ENCODE results near the gene DSG3.

Gene DSG3

DNA sequence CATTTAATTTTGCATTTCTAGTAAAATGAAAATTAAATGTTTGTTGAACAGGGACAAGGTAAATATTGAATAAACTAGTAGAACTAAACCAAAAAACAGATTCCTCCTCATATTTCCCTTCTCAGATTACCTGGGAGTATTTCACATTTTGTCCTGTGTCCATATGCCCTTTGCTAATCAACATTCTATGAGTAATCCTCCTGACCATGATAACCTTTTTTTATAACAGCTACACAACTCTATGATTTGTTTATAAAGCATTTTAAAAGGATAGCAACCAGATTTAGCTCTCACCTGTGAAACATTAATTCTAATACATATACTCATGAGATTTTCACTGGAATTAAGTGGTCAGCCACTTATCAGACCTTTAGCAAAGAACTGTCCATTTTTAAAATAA lies 43.3 kb downstream of the DSG3 start:
- no peak for TF ChIP-seq POLR2AphosphoS5 (IDR thresholded peaks at IDR 0.05; ENCODE audit: low read depth, low read length)
- TF ChIP-seq FOXP2 (optimal IDR thresholded peaks at IDR 0.05; ENCODE audit: borderline replicate concordance, extremely low read depth, extremely low read length, insufficient read depth), result no peak
- TF ChIP-seq, protein P1, sequence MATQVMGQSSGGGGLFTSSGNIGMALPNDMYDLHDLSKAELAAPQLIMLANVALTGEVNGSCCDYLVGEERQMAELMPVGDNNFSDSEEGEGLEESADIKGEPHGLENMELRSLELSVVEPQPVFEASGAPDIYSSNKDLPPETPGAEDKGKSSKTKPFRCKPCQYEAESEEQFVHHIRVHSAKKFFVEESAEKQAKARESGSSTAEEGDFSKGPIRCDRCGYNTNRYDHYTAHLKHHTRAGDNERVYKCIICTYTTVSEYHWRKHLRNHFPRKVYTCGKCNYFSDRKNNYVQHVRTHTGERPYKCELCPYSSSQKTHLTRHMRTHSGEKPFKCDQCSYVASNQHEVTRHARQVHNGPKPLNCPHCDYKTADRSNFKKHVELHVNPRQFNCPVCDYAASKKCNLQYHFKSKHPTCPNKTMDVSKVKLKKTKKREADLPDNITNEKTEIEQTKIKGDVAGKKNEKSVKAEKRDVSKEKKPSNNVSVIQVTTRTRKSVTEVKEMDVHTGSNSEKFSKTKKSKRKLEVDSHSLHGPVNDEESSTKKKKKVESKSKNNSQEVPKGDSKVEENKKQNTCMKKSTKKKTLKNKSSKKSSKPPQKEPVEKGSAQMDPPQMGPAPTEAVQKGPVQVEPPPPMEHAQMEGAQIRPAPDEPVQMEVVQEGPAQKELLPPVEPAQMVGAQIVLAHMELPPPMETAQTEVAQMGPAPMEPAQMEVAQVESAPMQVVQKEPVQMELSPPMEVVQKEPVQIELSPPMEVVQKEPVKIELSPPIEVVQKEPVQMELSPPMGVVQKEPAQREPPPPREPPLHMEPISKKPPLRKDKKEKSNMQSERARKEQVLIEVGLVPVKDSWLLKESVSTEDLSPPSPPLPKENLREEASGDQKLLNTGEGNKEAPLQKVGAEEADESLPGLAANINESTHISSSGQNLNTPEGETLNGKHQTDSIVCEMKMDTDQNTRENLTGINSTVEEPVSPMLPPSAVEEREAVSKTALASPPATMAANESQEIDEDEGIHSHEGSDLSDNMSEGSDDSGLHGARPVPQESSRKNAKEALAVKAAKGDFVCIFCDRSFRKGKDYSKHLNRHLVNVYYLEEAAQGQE (IDR thresholded peaks at IDR 0.05; ENCODE audit: insufficient read depth in 1 of 2, low read depth in 2 of 2, low read length in 2 of 2), result no peak
- no peak for TF ChIP-seq SIN3A (IDR thresholded peaks at IDR 0.05; ENCODE audit: borderline replicate concordance, insufficient read depth, low read length)
- no peak for TF ChIP-seq TAF1 (IDR thresholded peaks at IDR 0.05; ENCODE audit: borderline replicate concordance, insufficient read depth, low read length)

DNA sequence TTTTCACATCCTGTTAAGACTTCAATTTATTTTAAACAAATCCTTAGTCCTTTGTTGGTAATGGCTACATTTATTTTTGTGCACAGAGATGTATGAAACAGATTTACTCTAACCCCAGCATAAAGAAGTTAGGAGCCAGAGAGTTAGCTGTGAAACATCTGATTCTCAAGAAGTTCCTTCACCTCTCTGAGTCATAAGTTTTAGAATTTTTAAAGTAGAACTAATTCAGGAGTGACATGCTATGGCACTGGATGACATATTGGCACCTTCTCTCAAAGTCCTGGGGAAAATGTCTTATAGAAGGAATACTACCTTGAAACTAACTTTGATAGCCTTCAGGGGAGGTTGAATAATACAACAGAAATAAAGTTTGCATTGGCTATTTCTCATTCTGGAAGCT lies 44.0 kb downstream of the DSG3 start:
- TF ChIP-seq POLR2AphosphoS5 (IDR thresholded peaks at IDR 0.05; ENCODE audit: low read depth, low read length) (no peak), TAF1 (IDR thresholded peaks at IDR 0.05; ENCODE audit: borderline replicate concordance, insufficient read depth, low read length) (no peak), FOXP2 (optimal IDR thresholded peaks at IDR 0.05; ENCODE audit: borderline replicate concordance, extremely low read depth, extremely low read length, insufficient read depth) (no peak), SIN3A (IDR thresholded peaks at IDR 0.05; ENCODE audit: borderline replicate concordance, insufficient read depth, low read length) (no peak)
- TF ChIP-seq, protein P1 (IDR thresholded peaks at IDR 0.05; ENCODE audit: insufficient read depth in 1 of 2, low read depth in 2 of 2, low read length in 2 of 2), result no peak

DNA sequence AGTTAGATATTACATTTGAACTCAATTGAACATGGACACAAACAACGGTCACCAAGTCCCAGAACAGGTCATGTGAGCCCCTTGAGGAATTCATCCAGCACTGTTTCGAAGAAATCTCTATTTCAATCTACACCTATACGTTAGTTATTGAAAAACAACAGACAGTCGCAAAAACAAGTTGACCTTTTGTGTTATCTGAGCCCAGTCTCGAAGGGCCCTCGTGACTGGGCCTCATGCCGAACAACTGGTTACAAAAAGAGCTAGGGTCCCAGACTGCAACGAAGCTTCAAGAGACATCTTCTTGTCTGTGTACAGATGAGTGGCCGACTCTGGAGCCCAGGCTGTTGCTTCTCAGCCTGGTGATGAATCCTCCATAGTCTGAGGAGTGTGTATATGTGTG lies 45.1 kb downstream of the DSG3 start:
- no peak for TF ChIP-seq TAF1 (IDR thresholded peaks at IDR 0.05; ENCODE audit: borderline replicate concordance, insufficient read depth, low read length)
- TF ChIP-seq FOXP2 (optimal IDR thresholded peaks at IDR 0.05; ENCODE audit: borderline replicate concordance, extremely low read depth, extremely low read length, insufficient read depth), result no peak
- TF ChIP-seq, protein P1 (IDR thresholded peaks at IDR 0.05; ENCODE audit: insufficient read depth in 1 of 2, low read depth in 2 of 2, low read length in 2 of 2), result no peak
- no peak for TF ChIP-seq POLR2AphosphoS5 (IDR thresholded peaks at IDR 0.05; ENCODE audit: low read depth, low read length)
- TF ChIP-seq SIN3A (IDR thresholded peaks at IDR 0.05; ENCODE audit: borderline replicate concordance, insufficient read depth, low read length), result no peak

DNA sequence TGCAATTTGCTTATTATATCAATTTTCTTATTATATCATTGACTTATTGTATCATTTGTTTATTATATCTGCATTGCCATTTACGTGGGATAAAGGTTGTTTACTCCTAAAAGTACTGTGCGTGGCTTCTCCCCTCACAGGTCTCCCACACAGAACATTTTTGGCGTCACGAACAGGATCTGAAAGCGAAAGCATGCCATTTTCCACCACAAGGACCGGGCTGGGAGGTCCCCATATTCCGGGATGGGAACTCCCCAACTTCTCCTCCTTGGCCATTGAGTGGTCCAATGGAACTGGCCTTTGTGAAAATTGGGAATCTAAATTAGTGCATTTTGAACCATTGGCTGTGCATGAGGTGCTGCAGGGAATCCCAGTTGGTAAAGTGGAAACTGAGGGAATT lies 45.6 kb downstream of the DSG3 start:
- TF ChIP-seq SIN3A (IDR thresholded peaks at IDR 0.05; ENCODE audit: borderline replicate concordance, insufficient read depth, low read length), result no peak
- no peak for TF ChIP-seq POLR2AphosphoS5 (IDR thresholded peaks at IDR 0.05; ENCODE audit: low read depth, low read length)
- no peak for TF ChIP-seq FOXP2 (optimal IDR thresholded peaks at IDR 0.05; ENCODE audit: borderline replicate concordance, extremely low read depth, extremely low read length, insufficient read depth)
- no peak for TF ChIP-seq TAF1 (IDR thresholded peaks at IDR 0.05; ENCODE audit: borderline replicate concordance, insufficient read depth, low read length)
- TF ChIP-seq, protein P1 (IDR thresholded peaks at IDR 0.05; ENCODE audit: insufficient read depth in 1 of 2, low read depth in 2 of 2, low read length in 2 of 2), result no peak

DNA sequence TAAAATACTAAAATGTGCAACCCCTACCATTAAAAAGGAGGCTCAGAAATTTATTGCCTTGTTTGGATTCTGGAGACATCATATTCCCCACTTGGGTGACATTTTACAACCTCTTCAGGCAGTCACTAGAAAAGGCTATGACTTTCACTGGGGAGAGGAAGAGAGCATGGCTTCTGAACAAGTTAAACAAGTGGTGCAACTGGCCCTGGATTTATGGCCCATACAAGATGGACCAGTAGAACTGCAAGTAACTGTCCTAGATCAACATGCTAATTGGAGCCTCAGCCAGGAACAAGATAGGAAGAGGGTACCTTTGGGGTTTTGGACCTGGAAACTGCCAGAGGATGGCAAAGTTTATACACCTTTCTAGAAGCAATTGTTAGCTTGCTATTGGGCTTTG lies 46.4 kb downstream of the DSG3 start:
- no peak for TF ChIP-seq POLR2AphosphoS5 (IDR thresholded peaks at IDR 0.05; ENCODE audit: low read depth, low read length)
- TF ChIP-seq SIN3A (IDR thresholded peaks at IDR 0.05; ENCODE audit: borderline replicate concordance, insufficient read depth, low read length), result no peak
- TF ChIP-seq, protein P1 (IDR thresholded peaks at IDR 0.05; ENCODE audit: insufficient read depth in 1 of 2, low read depth in 2 of 2, low read length in 2 of 2), result no peak
- no peak for TF ChIP-seq TAF1 (IDR thresholded peaks at IDR 0.05; ENCODE audit: borderline replicate concordance, insufficient read depth, low read length)
- TF ChIP-seq FOXP2 (optimal IDR thresholded peaks at IDR 0.05; ENCODE audit: borderline replicate concordance, extremely low read depth, extremely low read length, insufficient read depth), result no peak

Measured in PFSK-1 (cell line).